Activated CD4-positive, alpha-beta T cell treated with anti-CD3 and anti-CD28 coated beads for 24 hours (primary cell): ENCODE data around the gene GALNT9.
"Not testable (repeated sequence)": the region's sequence is repeated elsewhere in the genome, so short reads cannot be mapped to it uniquely, and the experiment has no call there.

Source experiments
- DNase-seq, 2 donors: peaks; one replicate each; pipeline ENCODE4 v3.0.0-alpha.2; 2020; ENCODE audit warnings: low read depth in 2 of 2

Gene GALNT9

GRCh38 chr12:132329036-132329719, at the start of gene GALNT9:
Gene GALNT9, minus strand, starts transcription at chr12:132329589. Its CDS starts 386 bp downstream, at chr12:132329203.
- no peak for DNase-seq

DNA sequence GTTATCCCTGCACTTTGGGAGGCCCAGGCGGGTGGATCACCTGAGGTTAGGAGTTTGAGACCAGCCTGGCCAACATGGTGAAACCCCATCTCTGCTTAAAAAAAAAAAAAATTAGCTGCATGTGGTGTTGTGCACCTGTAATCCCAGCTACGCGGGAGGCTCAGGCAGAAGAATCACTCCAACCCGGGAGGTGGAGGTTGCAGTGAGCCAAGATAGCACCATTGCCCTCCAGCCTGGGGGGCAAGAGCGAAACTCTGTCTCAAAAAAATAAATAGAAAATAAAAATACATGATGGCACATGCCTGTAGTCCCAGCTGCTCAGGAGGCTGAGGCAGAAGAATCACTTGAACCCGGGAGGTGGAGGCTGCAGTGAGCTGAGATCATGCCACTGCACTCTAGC, 49.7 kb upstream of the GALNT9 start:
- DNase-seq: not testable (repeated sequence)

DNA sequence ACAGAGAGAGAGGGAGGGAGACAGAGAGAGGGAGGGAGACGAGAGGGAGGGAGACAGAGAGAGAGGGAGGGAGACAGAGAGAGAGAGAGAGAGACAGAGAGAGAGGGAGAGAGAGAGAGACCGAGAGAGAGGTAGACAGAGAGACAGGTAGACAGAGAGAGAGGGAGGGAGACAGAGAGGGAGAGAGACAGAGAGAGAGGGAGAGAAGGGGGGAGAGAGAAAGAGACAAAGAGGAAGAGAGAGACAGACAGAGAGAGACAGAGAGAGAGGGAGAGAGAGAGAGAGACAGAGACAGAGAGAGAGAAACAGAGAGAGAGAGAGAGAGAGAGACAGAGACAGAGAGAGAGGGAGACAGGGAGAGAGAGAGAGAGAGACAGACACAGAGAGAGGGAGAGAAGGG, 47.8 kb upstream of the GALNT9 start:
- no peak for DNase-seq

DNA sequence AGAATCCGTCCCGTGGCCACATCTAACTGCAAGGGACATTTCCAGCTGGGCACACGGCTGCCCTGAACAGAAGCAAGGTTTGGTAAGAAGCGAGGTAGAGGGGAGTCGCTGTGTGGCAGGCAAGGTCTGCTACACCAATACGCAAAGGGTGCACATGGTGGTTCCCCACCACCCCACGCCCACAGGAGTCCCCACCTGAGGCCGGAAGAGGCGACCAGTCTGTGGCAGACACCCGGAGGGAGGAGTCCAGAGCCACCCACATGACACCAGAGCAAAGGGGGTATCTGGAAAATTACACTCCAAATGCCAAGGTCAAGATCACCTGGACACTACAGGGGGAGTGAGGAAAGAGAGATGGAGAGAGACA, 47.1 kb upstream of the GALNT9 start:
- DNase-seq: no peak

DNA sequence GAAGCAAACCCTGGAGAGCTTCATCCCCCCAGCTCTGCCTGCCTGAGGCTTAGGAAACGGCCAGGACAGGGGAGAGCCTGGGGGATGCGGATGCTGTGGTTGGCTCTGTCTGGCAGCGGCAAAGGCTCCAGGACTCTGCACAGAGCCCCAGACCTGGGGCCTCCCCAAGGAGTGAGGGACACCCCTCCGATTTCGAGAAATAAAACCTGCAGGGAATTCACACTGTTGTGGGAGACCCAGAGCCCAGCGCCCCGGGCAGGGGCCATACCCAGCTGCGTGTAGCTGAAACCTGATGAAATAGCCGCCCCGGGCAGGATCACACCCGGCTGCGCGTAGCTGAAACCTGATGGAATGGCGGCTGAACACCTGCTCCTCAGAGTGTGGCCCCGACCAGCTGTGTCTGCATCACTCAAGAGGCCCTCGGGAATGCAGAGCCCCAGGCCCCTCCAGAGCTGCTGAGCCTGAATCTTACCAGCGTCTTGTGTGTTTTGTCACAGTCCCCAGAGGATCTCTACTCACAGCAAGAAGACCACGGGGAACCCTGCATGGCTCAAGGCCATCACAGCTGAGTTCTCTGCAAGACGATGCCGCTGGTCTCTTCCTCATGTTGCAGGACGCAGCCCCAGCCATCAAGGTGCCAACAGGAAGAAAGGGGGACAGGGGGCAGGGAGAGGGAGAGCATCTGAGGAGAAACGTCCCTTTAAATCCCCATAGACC, 46.5 kb upstream of the GALNT9 start:
- DNase-seq: no peak

- DNase-seq: no peak
Observed at GRCh38 chr12:132374612-132375445, 45.4 kb upstream of the GALNT9 start.

GRCh38 chr12:132373901-132374611, 44.7 kb upstream of the GALNT9 start:
- DNase-seq: no peak

DNA sequence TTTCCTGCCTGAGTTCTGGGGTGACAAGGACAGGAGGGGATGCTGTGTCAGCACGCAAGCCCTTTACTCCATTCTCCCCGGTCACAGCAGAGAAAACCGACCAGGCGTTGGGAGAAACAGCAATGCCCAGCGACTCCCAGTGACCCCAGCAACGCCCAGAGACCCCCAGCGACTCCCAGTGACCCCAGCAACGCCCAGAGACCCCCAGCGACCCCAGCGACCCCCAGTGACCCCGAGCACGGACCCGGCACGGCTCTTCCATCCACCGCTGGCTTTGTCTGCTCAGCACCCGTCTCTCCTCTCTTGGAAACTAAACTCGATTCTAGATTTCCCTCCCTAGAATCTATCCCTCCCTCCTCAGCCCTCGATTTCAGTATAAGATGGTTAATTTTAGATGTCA, 38.5 kb upstream of the GALNT9 start:
- DNase-seq: no peak

DNA sequence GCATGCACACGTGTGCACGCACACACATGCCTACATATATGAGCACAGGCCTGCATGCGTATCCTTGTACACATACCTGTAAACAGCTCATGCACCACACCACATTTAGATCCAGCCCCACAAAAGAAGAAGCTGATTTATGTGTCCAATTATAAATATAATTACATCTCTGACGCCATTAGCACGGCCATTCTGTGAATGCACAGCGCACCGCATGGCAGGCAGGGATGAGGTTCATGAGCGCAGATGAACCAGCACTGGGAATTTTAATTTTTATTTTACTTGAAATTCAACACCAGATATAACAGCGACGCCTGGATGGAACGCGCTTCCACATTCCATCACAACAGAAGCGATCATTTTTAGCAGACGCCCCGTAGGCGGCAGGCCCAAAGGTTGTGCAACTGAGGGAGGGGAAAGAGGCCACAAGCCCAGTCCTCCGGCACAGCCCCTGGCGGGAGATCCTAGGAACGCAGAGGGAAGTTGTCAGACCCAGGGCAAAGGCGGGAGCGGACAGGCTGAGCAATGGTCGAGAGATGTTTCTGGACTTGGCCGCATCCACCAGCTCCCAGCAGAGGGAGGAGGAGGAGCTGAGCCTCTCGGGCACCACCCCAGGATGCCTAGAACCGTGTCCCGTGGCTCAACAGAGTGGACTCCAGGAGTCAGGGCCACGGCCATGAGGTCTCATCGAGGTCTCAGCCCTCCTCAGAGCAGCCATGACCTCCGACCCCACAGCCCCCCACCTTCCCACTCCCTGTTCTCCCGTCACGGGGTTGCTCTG, 37.9 kb upstream of the GALNT9 start:
- no peak for DNase-seq

GRCh38 chr12:132366341-132366861, 37.0 kb upstream of the GALNT9 start:
- DNase-seq: no peak

DNA sequence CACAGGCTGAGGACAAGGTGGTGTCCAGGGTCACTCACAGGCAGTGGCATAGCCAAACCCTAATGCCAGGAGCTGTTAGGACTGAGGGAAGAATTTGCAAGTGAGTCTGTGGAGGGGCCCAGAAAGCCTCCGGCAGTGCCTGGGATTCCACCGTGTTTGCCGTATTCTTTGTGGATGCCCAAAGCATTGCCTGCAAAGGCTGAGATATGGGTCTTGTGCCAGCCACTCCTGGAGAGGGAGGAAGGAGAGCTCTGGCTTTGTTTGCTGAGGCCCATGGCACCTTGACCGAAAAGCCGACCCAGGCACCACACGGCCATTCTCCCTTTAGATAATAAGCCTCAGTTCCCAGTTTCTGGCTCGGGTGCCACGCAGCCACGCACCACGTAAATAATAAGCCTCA, 35.8 kb upstream of the GALNT9 start:
- DNase-seq: no peak

DNA sequence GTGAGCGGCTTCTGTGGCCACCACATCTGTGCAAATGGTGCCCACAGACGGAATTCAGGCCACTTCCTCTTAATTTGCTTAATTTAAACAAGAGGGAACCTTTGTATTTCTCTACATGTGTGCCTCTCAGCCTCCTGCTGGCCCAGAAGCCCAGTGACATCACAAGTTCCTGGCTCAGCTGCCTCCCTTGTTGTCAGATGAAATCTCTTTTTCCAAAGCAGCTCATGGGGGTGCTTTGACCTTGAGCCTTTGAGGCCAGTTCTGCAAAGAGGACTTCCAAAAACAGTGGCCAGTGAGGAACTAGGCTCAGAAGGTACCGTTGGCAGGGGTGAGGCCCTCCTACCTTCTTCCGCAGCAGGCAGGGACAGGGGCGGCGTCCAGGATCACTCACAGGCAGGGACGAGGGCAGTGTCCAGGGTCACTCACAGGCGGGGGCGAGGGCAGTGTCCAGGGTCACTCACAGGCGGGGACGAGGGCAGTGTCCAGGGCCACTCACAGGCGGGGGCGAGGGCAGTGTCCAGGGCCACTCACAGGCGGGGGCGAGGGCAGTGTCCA, 35.0 kb upstream of the GALNT9 start:
- no peak for DNase-seq

GRCh38 chr12:132363661-132364347, 34.4 kb upstream of the GALNT9 start:
- no peak for DNase-seq

- DNase-seq: no peak
Observed at GRCh38 chr12:132362996-132363660, 33.7 kb upstream of the GALNT9 start.

- DNase-seq: no peak
Observed at GRCh38 chr12:132360906-132361777, 31.8 kb upstream of the GALNT9 start.

DNA sequence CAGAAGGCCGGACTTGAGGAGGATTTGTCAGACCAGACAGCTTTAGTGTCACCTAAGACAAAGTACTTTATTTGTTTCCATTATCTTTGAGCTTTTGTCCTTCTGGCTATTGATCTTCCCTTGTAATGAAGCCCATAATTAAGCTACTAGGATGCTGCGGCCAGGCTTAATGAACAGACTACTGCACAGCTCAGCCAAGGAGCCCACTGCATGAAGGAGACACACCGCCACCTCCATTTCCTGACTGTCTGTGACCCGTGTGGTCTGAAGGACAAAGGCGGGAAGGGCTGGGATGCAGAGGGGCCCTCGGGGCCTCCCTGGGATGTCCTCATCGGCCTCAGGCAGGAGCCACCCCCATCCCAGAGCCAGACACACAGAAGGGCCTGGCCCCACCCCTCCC, 31.0 kb upstream of the GALNT9 start:
- DNase-seq: no peak

- DNase-seq: no peak
Observed at GRCh38 chr12:132359971-132360370, 30.6 kb upstream of the GALNT9 start.

DNA sequence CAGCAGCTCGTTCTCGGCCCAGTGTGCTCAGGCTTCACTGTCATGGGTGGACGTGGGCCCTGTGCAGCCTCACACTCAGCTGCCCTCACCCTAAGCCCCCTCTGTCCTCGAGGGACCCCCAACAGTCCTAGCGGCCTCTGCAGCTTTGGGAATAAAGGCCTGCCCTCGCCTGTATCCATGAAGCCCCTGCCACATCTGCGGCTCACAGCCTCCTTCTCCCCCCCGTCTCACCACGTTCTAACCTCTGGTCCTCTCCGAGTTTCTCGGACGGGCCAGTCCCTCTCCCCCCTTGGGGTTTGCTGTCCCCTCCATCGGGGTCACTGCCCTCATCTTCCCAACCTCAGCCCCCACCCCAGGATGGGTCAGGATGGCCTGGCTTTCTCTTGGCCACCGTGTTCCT, 30.2 kb upstream of the GALNT9 start:
- DNase-seq: no peak
